ENCODE data around the gene COPE.
"Not testable (repeated sequence)": the region's sequence is repeated elsewhere in the genome, so short reads cannot be mapped to it uniquely, and the experiment has no call there.

COPE gene

GRCh38 chr19:18940769-18941627 lies 21.8 kb upstream of the COPE start, which contains the start of gene HOMER3:
HOMER3 (minus strand) TSS chr19:18941217; CDS start chr19:18938982, 2,235 bp downstream.
- peak; percentile 62 to 64 for DNase-seq

DNA sequence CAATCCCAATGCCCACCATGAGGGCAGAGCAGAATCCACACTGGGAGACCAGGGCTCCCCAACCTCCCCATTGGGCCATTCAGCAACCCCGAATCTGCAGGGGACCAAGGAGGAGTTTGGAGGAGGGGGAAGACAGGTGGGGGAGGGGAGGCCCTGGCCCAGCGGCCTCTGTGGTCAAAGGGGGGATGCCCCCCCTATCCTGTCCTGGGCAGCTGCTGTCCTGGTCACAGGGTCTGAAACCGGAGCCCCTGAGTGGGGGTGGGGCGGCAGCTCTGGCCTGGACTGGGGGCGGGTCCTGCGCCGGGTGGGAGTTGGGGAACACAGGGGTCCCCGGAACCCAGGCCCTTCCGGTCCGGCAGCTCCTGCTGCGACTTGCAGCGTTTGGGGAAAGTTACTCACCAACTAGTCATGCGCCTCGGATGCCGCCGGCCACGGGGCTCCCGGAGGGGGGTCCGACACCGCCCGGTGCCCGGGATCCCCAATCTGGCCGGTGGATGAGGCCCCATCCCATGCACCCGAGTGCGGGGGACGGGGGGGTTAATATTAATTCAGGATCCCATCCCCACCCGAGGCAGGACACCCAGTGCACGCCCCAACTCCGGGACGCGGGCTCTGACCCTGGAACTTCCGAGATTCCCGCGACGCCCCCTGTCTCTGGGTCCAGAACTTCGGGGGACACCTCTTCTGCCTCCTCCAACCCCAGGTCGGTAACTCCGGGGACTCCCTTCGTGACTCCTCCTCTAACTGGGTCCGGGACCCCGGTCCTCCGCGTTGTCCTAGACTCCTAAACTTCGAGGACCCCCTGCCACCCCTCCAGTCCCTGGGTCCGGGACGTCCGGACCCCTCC lies 21.0 kb upstream of the COPE start:
- peak; percentile 10 to 23 for DNase-seq

GRCh38 chr19:18939163-18939562 lies 20.0 kb upstream of the COPE start:
- no peak for DNase-seq

DNA sequence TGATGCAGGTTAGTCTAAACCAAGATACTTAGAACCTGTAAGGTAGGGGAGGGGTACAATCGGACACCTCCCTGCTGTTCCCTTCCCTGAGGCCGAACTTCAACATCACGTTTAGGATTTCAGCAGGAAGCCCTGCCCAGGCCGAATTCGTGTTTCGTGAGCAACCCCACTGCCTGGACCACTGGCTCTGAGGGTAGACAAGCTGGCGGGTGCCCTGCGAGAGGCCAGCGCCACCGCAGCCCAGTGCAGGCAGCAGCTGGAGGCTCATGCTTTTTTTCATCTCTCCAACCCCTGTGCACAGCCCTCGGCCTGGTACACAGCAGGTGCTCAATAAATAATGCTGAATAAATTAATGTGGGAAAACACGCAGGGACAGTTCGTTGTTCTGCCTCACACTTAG lies 14.1 kb upstream of the COPE start:
- no peak for DNase-seq

DNA sequence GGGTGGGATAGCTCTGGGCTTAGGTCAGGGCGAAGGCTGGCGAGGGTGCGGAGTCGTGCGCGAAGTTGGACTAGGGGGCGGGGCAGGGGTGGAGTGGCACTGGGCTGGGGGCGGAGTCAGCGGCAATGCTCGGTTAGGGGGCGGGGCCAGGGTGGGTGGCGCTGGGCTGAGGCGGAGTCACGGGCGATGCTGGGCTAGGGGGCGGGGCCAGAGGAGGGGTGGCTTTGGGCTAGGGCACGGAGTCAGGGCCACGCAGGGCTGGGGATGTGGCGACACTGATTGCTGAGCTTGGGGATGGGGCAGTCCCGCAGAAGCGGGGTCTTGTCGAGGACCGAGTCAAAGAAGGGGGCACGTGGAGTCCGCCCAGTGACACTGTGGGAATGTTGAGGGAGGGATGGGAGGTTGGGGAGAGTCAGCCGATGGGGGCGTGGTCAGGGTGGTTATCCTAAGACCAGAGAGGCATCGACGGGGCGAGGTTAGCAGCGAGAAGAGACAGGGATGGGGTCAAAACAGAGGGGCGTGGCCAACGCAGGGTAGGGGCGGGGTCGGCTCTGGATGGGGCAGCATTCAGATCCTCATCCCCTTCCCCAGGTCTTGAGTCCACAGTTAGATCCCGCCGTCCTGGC lies 13.1 kb upstream of the COPE start:
- DNase-seq = peak in 1 of 2 experiments; percentile 30

DNA sequence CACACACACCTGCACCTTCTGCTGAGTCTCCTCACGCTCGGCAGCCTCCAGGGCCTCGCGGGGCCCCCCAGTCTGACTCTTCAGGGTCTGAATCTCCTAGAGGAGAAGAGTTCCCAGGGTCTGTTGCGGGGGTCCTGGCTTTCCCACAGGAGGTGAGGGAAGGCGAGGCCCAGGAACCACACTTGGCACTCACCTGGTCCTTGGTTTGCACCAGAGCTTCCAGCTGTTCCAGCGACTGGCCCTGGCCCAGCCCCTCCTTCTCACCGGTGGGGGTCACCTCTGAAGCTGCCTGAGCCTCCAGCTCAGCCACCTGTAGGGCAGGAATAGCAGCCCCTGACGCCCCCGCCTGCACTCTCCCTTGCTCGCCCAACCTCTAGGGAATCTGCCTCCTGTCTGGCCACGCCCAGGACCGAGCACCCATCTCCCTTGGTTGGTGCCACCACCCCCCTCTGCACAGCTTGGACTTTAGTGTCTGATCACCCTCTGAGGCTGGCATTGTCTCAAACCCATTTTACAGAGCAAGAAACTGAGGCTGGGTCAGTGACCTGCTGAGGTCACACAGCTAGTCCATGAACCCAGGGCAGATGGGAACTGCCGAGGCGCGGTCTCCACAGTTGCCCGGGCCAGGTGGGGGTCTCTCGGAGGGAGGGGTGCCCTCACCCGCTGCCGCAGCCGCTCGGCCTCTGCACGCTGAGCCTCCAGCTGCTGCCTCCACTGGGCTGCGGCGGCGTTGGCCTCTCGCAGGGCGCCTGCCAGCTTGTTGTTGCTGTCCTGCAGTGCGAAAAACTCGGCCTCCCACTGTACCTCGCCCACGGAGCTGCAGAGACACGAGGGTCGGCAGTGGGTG lies 12.4 kb upstream of the COPE start:
- no peak for DNase-seq

DNA sequence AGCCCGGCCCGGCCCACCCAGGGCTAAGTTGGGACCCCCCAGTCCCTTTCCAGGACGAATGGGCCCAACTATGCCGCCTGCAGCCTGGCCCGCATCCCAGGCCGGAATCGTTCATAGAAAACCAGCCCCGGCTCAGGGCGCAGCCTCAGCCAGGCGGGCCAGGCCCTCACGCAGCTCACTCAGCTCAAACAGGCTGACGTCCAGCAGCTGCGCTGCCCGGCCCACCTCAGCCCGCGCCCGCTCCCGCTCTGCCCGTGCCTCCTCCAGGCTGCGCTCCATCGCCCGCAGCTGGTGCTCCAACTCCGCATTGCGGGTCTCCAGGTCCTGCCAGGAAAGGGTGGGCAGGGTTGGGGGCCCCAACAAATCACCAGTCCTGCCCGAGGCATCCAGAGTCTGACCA lies 10.1 kb upstream of the COPE start:
- no peak for DNase-seq

DNA sequence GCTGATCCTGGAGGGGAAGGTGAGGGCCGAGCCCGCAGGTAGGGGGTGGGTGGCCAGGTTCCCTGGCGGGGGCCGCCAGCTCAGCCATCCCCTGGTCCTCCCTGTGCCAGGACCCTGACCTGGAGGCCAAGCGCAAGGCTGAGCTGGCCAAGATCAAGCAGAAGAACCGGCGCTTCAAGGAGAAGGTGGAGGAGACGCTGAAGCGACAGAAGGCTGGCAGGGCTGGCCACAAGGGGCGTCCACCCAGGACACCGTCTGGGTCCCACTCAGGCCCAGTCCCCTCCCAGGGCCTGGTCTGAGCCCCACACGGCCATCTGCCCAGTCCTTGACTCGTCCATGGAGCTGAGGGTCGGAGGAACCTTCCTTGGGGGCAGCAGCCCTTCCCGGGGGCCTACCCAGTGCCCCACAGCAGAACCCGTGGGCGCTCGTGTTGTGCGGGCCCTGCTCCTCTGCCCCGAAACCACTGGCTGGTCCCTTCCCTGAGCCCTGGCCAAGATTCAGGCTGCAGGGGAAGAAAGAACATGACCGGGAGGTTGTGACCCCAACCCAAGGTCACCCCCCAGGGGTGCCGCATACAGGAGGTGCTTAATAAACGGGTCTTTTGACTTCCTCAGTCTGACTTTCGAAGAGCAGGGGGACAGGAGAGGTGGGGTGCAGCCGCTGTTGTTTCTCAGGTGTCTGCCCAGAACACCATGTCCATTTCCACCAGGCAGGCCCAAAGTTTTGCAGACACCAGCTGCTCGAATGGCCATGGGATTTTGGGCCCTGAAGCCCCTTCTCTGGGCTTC lies 9.0 kb upstream of the COPE start:
- no peak for DNase-seq

- DNase-seq = no peak
These were observed 5.6 kb upstream of the COPE start for GRCh38 chr19:18924684-18925213.

DNA sequence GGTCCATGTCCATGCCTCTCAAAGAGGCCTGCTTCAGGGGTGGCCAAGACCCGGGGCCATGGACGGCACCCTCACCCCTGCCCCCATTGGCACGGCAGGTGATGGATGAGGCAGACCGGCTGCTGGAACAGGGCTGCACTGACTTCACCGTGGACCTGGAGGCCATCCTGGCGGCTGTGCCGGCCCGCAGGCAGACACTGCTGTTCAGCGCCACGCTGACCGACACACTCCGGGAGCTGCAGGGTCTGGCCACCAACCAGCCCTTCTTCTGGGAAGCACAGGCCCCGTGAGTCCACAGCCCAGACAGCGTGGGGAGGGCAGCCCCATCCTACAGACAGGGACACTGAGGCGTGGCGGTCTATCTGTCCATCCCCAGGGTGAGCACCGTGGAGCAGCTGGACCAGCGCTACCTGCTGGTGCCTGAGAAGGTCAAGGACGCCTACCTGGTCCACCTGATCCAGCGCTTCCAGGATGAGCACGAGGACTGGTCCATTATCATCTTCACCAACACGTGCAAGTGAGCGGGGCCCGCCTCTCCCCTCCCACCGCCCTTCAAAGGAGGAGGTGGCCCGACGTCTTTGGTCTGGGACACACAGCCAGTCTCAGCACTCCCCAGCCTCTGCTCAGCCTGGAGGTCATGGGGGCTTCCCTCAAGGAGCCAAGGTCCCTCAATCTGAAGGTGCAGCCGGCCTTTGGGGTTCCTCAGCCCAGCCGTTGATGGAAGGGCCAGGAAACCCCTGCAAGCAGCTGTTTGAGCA lies 3.2 kb upstream of the COPE start:
- DNase-seq = no peak

DNA sequence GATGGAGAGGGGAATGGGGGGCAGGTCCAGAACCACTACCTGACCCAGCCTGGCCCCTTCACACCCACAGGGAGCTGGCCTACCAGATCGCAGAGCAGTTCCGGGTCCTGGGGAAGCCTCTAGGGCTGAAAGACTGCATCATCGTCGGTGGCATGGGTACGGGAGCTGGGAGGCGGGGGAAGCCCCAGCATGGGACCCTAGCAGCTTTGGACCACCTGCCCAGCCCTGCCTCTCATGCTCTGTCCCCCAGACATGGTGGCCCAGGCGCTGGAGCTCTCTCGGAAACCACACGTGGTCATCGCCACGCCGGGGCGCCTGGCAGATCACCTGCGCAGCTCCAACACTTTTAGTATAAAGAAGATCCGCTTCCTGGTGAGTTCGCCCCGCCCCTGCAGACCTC lies 2.4 kb upstream of the COPE start:
- no peak for DNase-seq

GRCh38 chr19:18920400-18920799 lies 1.2 kb upstream of the COPE start:
- no peak for DNase-seq

- DNase-seq = no peak
These were observed 670 bp upstream of the COPE start for GRCh38 chr19:18919900-18920214.

DNA sequence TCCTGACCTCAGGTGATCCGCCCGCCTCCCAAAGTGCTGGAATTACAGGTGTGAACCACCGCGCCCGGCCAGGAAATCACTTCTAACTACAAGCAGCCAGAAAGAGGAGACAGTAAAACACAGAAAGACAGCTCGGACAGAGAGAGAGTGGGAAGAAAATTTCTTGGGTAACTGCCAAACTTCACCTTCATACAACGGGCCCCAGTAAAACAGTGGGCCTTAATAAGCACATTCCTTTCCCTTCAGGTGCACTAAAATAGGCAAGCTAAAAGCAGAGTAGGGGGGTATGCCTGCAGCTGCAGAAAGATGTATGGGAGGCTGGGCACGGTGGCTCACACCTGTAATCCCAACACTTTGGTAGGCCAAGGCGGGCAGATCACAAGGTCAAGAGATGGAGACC lies 1.6 kb downstream of the COPE start:
- not testable (repeated sequence) for DNase-seq

GRCh38 chr19:18915639-18916038 lies 3.5 kb downstream of the COPE start:
- peak; percentile 43 to 45 for DNase-seq

- DNase-seq = no peak
These were observed 5.7 kb downstream of the COPE start for GRCh38 chr19:18913466-18913865.

DNA sequence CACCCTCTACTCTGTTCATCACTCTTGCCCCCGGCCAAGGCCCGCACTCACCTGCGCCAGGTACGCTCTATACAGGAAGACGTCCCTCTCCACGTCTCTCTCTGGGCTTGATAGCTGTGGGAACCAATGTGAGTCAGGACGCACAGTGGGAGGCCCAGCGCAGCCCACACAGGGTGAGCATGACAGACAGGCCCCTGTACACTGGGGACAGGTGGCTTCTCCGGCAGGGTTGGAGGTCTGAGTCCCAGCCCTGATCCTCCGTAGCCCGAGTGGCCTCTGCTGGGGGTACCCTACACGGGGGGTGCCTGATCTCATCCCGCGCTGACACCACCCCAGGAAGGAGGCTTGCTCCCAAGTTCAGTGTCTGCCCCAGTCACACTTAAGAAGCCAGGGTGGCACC lies 6.3 kb downstream of the COPE start:
- no peak for DNase-seq

DNA sequence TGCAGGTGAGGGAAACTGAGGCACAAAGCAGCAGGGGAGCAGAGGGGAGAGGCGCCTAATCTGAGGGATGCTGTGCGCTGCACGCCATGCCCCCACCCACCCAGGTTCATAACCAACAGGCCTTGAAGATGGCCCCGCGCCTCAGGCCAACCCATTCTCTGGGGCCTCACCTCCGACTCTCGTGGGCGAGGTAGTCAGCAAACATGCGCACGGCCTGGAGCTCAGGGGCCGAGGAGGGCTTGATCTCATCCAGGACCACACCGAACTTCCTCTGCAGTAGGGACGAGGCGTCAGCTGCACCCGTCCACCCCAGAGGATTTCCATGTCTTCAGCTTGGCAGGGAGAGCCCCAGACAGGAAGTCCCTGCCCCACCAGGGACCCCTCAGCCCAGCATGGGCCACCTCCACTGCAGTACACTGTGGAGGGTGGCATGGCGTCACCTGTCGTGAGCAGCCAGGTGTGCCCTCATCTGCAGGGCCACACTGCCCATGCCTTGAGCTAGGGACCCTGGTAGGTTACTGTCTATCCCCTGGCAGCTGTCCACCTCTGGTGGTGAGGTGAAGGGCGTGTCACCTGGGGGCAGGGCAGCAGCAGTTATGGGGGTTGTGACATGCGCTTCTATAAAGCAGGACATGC lies 8.3 kb downstream of the COPE start:
- DNase-seq = no peak

DNA sequence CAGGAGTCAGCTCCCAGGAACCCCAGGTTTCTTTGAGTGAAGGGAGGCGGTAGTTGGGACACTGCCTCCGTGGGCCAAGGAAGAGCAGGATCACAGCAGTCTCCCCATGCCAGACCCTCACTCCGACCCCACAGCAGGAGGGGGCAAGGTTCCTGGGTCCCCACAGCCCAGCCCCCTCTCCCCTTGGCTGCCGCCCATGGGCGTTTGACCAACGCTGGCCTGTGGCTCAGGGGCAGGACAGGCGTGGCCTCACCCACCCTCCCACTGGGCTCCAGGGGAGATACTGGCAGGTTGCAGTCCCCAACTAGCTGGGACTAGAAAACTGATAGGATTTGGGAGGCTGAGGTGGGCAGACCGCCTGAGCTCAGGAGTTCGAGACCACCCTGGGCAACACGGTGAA lies 9.2 kb downstream of the COPE start:
- DNase-seq = no peak

DNA sequence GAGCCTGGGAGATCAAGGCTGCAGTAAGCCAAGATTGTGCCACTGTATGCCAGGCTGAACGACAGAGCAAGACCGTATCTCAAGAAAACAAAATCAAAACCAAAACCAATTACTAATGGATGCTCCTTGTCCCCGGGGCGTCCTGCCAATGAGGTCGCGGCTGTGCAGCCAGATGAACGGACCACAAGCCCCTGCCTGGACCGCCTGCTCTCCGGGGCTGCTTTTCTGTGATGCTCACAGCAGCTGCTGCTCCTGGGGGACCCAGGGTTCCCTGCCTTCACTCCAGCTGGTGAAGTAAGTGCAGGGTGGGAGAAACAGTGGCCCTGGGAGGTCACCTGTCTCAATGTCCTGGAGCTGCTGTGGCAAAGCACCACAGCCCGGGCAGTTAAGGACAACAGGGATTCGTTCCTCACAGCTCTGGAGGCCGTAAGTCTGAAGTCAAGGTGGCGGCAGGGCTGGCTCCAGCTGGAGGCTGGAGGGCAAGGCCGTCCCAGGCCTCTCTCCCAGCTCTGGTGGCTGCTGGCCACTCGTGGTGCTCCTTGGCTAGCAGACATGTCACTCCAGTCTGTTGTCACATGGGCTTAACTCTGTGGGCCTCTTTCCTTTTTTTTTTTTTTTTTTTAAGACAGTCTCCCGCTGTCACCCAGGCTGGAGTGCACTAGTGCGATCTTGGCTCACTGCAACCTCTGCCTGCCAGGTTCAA lies 10.1 kb downstream of the COPE start:
- no peak for DNase-seq
